Measurements from ENCODE around the gene NTRK2.
"Not testable (repeated sequence)": the region's sequence is repeated elsewhere in the genome, so short reads cannot be mapped to it uniquely, and the experiment has no call there.

NTRK2 gene

DNA sequence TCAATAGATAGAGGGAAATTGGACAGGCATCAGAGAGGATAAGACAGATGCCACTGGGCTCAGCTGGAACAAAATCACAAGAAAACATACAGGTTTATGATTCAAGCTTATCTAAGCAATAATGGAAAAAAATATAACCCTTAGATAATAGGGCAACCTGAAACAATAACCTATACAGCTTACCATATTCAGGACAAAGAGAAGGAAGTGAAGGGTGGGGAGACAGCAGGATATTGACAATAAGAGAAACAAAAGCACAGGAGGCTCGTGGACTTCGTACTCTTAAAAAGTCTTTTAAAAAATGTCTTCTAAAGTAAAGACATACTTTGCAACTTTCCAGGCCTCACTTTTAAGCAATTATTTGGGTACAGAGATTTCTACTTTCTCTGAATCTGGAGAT is 225.3 kb downstream of the NTRK2 start:
- TF ChIP-seq, protein P1, sequence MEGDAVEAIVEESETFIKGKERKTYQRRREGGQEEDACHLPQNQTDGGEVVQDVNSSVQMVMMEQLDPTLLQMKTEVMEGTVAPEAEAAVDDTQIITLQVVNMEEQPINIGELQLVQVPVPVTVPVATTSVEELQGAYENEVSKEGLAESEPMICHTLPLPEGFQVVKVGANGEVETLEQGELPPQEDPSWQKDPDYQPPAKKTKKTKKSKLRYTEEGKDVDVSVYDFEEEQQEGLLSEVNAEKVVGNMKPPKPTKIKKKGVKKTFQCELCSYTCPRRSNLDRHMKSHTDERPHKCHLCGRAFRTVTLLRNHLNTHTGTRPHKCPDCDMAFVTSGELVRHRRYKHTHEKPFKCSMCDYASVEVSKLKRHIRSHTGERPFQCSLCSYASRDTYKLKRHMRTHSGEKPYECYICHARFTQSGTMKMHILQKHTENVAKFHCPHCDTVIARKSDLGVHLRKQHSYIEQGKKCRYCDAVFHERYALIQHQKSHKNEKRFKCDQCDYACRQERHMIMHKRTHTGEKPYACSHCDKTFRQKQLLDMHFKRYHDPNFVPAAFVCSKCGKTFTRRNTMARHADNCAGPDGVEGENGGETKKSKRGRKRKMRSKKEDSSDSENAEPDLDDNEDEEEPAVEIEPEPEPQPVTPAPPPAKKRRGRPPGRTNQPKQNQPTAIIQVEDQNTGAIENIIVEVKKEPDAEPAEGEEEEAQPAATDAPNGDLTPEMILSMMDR (IDR thresholded peaks at IDR 0.05; ENCODE audit: low read depth, low read length): no peak
- DNase-seq (ENCODE audit: extremely low read depth, low read depth): no peak

DNA sequence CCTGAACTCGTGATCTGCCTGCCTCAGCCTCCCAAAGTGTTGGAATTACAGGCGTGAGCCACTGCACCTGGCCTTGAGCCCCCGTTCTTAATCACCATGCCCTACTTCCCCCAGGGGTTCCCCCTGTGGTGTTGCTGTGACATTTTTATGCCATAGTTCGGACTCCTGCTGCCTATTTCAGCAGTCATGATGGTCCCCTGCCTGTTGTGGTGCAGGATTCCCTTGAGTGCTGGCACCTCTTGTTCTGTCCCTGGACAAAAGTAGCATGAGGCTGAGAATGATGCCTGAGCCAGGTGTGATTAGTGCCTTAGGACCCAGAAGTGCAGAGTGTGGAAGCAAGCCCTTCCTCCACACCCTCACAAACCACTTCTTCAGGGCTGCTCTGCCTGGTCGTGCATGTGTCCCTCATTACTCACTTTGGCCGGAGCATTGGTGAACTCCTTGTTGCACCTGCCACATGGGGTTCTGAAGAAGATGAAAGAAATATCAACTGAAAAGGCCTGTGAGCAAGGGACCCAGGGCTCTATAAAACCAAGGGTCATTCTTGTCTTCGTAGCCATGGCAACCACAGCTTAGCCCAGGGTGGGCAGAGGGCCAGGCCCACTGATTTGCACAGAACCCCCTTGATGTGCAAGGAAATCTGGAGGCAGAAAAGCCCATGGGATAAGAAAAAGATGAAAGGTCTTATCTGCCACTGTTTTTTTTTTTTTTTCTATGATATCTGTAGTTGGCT is 228.0 kb downstream of the NTRK2 start:
- TF ChIP-seq, protein P1 (IDR thresholded peaks at IDR 0.05; ENCODE audit: low read depth, low read length): no peak
- DNase-seq (ENCODE audit: extremely low read depth, low read depth): no peak

DNA sequence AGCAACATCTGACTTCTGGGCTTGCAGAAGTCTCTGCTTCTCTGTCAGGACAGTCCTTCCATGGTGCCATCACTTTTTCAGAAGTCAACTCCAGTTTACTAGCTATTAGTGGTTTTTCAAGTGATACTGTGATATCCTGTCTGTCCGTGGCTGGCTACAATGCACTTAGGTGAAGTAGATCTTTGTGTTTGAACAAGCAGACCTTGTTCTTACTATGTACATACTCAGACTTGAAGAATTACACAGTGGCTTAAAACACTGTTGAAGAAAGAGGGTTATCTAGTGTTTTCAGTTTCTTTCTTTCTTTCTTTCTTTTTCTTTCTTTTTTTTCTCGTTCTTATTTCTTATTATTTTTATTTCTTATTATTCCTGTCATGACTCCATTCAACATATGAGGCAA is 228.7 kb downstream of the NTRK2 start:
- TF ChIP-seq, protein P1 (IDR thresholded peaks at IDR 0.05; ENCODE audit: low read depth, low read length): no peak
- no peak for DNase-seq (ENCODE audit: extremely low read depth, low read depth)

DNA sequence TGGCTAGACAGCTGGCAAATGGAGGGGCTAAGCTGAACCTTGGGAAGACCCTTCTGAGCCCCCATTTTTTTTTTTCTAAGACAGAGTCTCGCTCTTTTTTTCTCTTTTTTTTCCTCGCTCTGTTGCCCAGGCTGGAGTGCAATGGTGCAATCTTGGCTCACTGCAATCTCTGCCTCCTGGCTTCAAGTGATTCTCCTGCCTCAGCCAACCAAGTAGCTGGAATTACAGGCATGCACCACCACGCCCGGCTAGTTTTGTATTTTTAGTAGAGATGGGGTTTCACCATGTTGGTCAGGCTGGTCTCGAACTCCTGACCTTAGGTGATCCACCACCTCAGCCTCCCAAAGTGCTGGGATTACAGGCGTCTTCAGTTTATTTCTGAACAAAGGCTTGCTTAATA is 229.1 kb downstream of the NTRK2 start:
- not testable (repeated sequence) for DNase-seq (ENCODE audit: extremely low read depth, low read depth)

DNA sequence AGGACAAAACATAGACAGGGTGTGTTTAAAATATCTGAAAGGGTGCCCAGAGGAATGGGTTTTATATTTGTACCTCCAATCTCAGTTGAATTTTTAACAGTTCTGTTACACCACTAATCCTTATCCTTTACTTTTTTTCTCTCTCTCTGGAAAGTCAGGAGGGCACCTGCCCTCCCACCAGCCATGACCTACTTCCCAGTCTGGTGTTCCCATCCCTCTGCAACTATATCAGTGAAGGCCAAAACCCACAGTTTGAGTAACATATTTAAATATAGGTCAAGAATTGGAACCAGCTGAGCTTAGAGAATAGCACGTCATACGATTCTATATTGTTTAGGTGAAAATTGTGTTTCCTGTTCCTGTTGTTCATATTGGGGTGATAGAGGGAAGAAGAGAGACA is 229.8 kb downstream of the NTRK2 start:
- TF ChIP-seq, protein P1 (IDR thresholded peaks at IDR 0.05; ENCODE audit: low read depth, low read length): no peak

DNA sequence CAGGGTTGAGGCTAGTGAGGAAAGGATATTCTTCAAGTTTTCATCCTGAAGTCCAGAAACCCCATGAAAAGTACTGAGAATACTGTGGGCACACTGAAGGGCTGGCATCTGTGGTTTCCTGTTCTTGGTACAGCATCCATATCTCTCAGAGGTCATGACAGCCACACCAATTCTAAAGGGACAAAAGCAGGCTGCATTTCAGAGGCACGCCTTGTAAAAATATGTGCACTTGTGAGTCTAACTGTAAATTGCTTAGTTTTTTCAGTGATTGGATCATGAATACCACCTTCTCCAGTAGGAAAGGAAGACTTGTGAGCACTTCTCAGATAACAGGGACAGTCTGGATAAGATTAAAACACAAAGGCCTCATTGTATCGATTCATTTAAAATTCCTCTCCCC is 230.9 kb downstream of the NTRK2 start:
- TF ChIP-seq, protein P1 (IDR thresholded peaks at IDR 0.05; ENCODE audit: low read depth, low read length): no peak
- DNase-seq (ENCODE audit: extremely low read depth, low read depth): no peak

More for the DNA sequence above, 229.8 kb downstream of the NTRK2 start:
- DNase-seq (ENCODE audit: extremely low read depth, low read depth): no peak

DNA sequence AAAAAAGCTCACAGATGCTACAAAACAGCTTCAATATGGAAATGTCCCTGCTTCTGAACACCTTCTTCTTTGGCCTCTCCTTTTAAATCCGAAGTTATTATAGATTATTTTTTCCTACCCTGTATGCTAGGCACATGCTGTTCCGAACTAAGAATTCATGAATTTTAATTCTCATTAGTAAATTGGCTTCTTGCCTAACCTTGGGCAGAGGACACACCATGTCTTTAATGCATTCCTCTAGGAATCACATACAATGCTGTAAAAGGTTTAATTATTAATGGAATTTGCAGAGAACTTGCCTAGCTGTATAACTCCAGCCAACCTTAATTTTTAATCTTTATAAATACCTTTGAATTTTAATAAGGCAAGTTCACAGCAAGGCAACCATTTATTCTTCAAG is 234.4 kb downstream of the NTRK2 start:
- no peak for DNase-seq (ENCODE audit: extremely low read depth, low read depth)
- TF ChIP-seq, protein P1 (IDR thresholded peaks at IDR 0.05; ENCODE audit: low read depth, low read length): no peak

DNA sequence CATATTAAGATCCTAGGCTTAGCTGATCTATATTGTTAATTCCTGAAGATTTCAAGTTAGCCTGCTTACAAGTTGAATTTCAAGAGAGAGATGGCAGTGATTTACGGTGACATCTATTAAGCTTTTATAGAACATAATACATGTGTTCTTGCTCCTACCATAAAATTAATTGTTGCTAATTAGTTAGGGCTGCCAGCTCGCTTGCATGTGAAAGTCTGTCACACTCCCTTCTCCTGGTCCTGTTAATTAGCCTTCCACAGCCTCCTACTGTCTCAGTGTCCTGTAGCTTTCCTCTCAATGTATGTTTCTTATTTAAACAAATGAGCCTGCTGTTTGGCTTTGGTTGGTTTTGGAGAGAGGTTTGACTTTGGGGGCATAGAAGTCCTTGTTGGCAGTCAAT is 247.2 kb downstream of the NTRK2 start:
- DNase-seq (ENCODE audit: extremely low read depth, low read depth): no peak
- TF ChIP-seq, protein P1 (IDR thresholded peaks at IDR 0.05; ENCODE audit: low read depth, low read length): no peak
